Mesendoderm (in vitro differentiated cells): ENCODE results near the gene KIF3A.
A peak's percentile ranks its signal among the peaks of the same experiment; 100 is the strongest.

ENCODE experiments used
- DNase-seq: peaks from one replicate; pipeline ENCODE4 v3.0.0; 2013
- H2AK5ac ChIP-seq: 2 replicates; pipeline ENCODE4 v1.6.1; 2013; ENCODE audit warnings: low read length, inconsistent platforms
- H2BK120ac ChIP-seq: 2 replicates; pipeline ENCODE4 v1.6.1; 2013; ENCODE audit warnings: low read depth, mild to moderate bottlenecking, low read length, moderate library complexity, mixed read lengths
- H2BK15ac ChIP-seq: replicated peaks from 2 replicates; pipeline ENCODE4 v1.6.1; 2013; ENCODE audit warnings: low read depth, mild to moderate bottlenecking, moderate library complexity
- H2BK5ac ChIP-seq: 2 replicates; pipeline ENCODE4 v1.6.1; 2013; ENCODE audit warnings: low read length, inconsistent platforms
- H3K18ac ChIP-seq: 2 replicates; pipeline ENCODE4 v1.6.1; 2013; ENCODE audit warnings: mild to moderate bottlenecking, low read length, mixed read lengths
- H3K23ac ChIP-seq: one replicate; pipeline ENCODE4 v1.6.1; 2013; ENCODE audit warnings: low read length
- H3K27ac ChIP-seq: 2 replicates; pipeline ENCODE4 v1.5.1; 2013; ENCODE audit warnings: low read depth, mild to moderate bottlenecking, inconsistent platforms, low read length, moderate library complexity
- H3K27me3 ChIP-seq: 2 replicates; pipeline ENCODE4 v1.6.1; 2013; ENCODE audit warnings: low read length, control low read depth, mild to moderate bottlenecking, inconsistent platforms; ENCODE audit not compliant: insufficient read depth, poor library complexity
- H3K36me3 ChIP-seq: 2 replicates; pipeline ENCODE4 v1.6.1; 2013; ENCODE audit warnings: low read length, inconsistent platforms; ENCODE audit not compliant: control insufficient read depth, insufficient read depth
- H3K4ac ChIP-seq: one replicate; pipeline ENCODE4 v1.6.1; 2013; ENCODE audit warnings: low read depth, mild to moderate bottlenecking, low read length, moderate library complexity
- H3K4me1 ChIP-seq: 2 replicates; pipeline ENCODE4 v1.6.1; 2013; ENCODE audit warnings: low read depth, low read length, inconsistent platforms; ENCODE audit not compliant: control insufficient read depth
- H3K4me2 ChIP-seq: 2 replicates; pipeline ENCODE4 v1.6.1; 2013; ENCODE audit warnings: low read length
- H3K4me3 ChIP-seq: 2 replicates; pipeline ENCODE4 v1.5.1; 2013; ENCODE audit warnings: mild to moderate bottlenecking, low read length
- H3K56ac ChIP-seq: one replicate; pipeline ENCODE4 v1.6.1; 2013; ENCODE audit warnings: low read length
- H3K79me1 ChIP-seq: 2 replicates; pipeline ENCODE4 v1.6.1; 2013; ENCODE audit warnings: low read length, inconsistent platforms
- H3K79me2 ChIP-seq: 2 replicates; pipeline ENCODE4 v1.6.1; 2013; ENCODE audit warnings: mild to moderate bottlenecking, low read length; ENCODE audit not compliant: control insufficient read depth, insufficient read depth
- H3K9ac ChIP-seq: 2 replicates; pipeline ENCODE4 v1.6.1; 2013; ENCODE audit warnings: low read length, inconsistent platforms
- H4K5ac ChIP-seq: one replicate; pipeline ENCODE4 v1.6.1; 2013; ENCODE audit warnings: low read length
- H4K8ac ChIP-seq: one replicate; pipeline ENCODE4 v1.6.1; 2013; ENCODE audit warnings: low read depth, mild to moderate bottlenecking, control low read depth, low read length, moderate library complexity
- WGBS: extraction: QIAGEN DNeasy Blood & Tissue Kit; methylation state at CpG from one replicate; pipeline ENCODE4 v1.1.7; 2013; ENCODE audit warnings: low lambda C conversion rate, missing lambda C conversion rate; ENCODE audit not compliant: insufficient coverage; ENCODE audit errors: extremely low coverage; 5-methylcytosine and 5-hydroxymethylcytosine counted together

Gene KIF3A

DNA sequence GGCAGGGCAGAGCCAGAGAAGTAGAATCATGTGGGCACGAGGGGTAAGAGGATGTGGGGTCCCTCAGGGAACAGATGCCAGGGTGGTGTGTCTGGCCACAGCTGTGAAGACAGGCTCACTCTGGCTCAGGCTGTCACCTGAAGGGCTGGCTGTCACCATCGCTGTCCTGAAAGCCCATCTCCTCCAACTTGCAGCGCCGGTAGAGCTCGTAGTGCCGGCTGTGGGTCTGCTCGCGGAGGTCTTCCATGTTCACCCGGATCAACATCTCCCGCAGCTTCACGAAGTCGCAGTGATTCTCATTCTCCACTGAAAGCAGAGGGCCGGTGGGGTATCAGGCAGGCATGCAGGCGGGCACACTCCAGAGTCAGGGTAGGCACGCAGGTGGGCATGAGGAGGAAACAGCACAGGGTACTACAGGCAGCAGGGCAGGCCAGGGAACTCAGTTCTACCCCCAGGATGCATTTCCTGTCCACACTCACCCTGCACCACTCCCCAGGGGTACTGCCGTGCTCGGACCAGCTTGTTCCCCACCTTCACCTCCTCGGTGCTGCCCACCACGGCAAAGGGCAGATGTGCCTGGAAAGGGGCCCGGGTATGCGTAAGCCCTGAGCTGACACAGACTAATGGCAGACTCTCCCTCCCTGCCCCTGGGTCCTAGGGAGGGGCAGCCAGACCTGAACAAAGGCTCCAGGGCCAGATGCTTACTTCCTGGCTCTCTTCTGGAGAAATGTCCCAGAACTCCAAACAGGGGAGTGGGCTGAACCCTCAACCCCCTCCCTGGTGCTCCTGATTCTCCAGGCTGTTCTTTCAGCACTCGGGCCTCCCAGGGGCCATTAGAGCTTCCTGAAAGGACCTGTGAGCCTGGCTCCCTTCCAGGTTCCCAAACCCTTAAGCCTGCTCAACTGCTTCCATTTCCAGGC is 24.2 kb upstream of the KIF3A start:
- Histone ChIP-seq H3K79me1 (no peaks in the 10 kb centered on the region), H3K4me1 (no peaks in the 10 kb centered on the region), H3K56ac (no peak overlapping the region), H3K4ac (no peak overlapping the region), H2AK5ac (no peak overlapping the region), H2BK120ac (no peak overlapping the region), H4K5ac (no peak overlapping the region), H2BK5ac (no peak overlapping the region), H3K18ac (no peak overlapping the region), H3K4me2 (no peak overlapping the region), H3K36me3 (no peaks in the 10 kb centered on the region), H3K27me3 (no peaks in the 10 kb centered on the region), H2BK15ac (no peak overlapping the region), H3K79me2 (no peaks in the 10 kb centered on the region), H4K8ac (no peak overlapping the region), H3K4me3 (no peak overlapping the region), H3K27ac (no peak overlapping the region), H3K9ac (no peak overlapping the region), H3K23ac (no peak overlapping the region)
- no CpG with 5 or more reads among the region's 22 CpGs for WGBS
- DNase-seq, result no peak

GRCh38 chr5:132760601-132761317 is 23.4 kb upstream of the KIF3A start:
- Histone ChIP-seq H2AK5ac (no peak overlapping the region), H2BK5ac (no peak overlapping the region), H4K5ac (no peak overlapping the region), H3K36me3 (no peaks in the 10 kb centered on the region), H3K4me2 (no peak overlapping the region), H2BK120ac (no peak overlapping the region), H3K79me1 (no peaks in the 10 kb centered on the region), H2BK15ac (no peak overlapping the region), H3K79me2 (no peaks in the 10 kb centered on the region), H3K4ac (no peak overlapping the region), H3K18ac (no peak overlapping the region), H3K4me3 (no peak overlapping the region), H4K8ac (no peak overlapping the region), H3K27ac (no peak overlapping the region), H3K56ac (no peak overlapping the region), H3K4me1 (no peaks in the 10 kb centered on the region), H3K27me3 (no peaks in the 10 kb centered on the region), H3K9ac (no peak overlapping the region), H3K23ac (no peak overlapping the region)
- no CpG with 5 or more reads among the region's 21 CpGs for WGBS
- no peak for DNase-seq

DNA sequence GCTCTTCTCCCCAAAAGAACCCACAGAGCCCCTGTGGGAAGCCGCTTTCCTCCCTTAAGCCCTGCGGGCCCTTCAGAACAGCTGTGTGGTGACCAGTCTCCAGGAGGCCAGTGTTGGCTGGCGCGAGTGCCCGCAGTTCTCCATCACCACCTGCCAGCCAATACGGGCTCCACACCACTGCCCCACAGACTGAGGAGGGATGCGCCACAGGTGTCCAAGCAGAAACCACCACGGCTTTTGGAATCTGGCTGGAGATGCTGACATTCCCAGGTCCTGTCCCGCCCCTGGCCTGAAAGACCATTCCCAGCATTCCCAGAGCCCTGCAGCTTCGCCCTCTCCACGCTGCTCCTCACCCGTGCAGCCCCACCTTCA is 22.7 kb upstream of the KIF3A start:
- H3K18ac ChIP-seq, result no peak overlapping the region
- no peak overlapping the region for H4K5ac ChIP-seq
- no peak overlapping the region for H3K23ac ChIP-seq
- no CpG with 5 or more reads among the region's 12 CpGs for WGBS
- H3K4me1 ChIP-seq, result no peaks in the 10 kb centered on the region
- H3K79me2 ChIP-seq, result no peaks in the 10 kb centered on the region
- no peaks in the 10 kb centered on the region for H3K27me3 ChIP-seq
- H3K4me3 ChIP-seq, result no peak overlapping the region
- no peak overlapping the region for H2BK120ac ChIP-seq
- H2BK5ac ChIP-seq, result no peak overlapping the region
- H3K56ac ChIP-seq, result no peak overlapping the region
- no peak overlapping the region for H3K4me2 ChIP-seq
- H3K4ac ChIP-seq, result no peak overlapping the region
- H2BK15ac ChIP-seq, result no peak overlapping the region
- H4K8ac ChIP-seq, result no peak overlapping the region
- H3K9ac ChIP-seq, result no peak overlapping the region
- H2AK5ac ChIP-seq, result no peak overlapping the region
- H3K36me3 ChIP-seq, result no peaks in the 10 kb centered on the region
- H3K27ac ChIP-seq, result no peak overlapping the region
- no peak for DNase-seq
- no peaks in the 10 kb centered on the region for H3K79me1 ChIP-seq

DNA sequence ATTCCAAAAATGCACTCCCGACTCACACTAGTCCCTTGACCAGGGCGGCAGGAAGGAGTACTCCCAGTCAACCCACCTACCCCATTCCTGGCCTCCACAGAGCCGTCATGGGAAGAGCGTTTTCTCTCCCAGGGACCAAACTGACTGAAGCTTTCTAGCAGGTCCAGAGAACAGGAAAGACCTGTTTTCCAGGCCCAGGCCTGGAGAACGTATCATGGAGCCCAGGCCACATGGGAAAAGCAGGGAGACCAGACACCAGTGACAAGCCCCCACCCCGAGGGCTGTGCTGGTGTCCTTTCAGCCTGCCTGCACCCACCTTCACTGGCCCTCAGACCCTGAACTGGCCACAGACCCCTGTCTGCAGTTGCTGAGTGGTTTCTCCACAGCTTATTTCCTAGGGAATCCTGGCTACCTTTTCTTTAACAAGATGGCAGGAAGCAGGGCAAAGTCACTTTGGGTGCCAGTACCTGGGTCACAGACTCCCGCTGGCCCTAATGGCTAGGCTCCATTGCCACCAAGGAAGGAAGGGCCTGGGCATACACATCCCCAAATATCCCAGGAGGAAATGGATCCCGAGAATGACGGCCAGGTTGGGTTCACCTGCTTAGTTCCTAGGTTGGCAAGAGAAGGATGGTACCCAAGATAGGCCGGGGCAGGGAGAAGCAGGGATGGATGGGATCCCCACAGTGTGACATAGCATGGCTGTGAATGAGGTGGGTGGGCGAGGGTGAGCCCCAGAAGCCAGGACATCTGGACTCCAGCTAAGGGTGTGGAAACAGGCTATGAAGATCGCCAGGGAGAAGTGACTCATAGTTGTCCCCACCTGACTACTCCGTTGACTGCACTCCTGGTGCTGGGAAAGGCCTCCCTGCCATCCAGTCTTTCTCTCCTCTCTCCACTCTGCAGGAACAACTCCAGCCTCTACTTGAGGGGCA is 22.0 kb upstream of the KIF3A start:
- no peaks in the 10 kb centered on the region for H3K4me1 ChIP-seq
- H3K4me2 ChIP-seq, result no peak overlapping the region
- H3K27me3 ChIP-seq, result no peaks in the 10 kb centered on the region
- no peak overlapping the region for H3K4ac ChIP-seq
- no peak overlapping the region for H3K4me3 ChIP-seq
- peak; percentile 25 for DNase-seq
- H2BK15ac ChIP-seq, result no peak overlapping the region
- H2AK5ac ChIP-seq, result no peak overlapping the region
- no peak overlapping the region for H3K23ac ChIP-seq
- H3K36me3 ChIP-seq, result no peaks in the 10 kb centered on the region
- H4K5ac ChIP-seq, result no peak overlapping the region
- H3K56ac ChIP-seq, result no peak overlapping the region
- H4K8ac ChIP-seq, result no peak overlapping the region
- no peak overlapping the region for H2BK5ac ChIP-seq
- H3K79me1 ChIP-seq, result no peaks in the 10 kb centered on the region
- no peak overlapping the region for H3K18ac ChIP-seq
- H2BK120ac ChIP-seq, result no peak overlapping the region
- no peak overlapping the region for H3K9ac ChIP-seq
- no peak overlapping the region for H3K27ac ChIP-seq
- no CpG with 5 or more reads among the region's 13 CpGs for WGBS
- H3K79me2 ChIP-seq, result no peaks in the 10 kb centered on the region

- H3K4me2 ChIP-seq, result no peak overlapping the region
- no peak for DNase-seq
- H4K8ac ChIP-seq, result no peak overlapping the region
- H4K5ac ChIP-seq, result no peak overlapping the region
- no peaks in the 10 kb centered on the region for H3K79me2 ChIP-seq
- H3K27me3 ChIP-seq, result no peaks in the 10 kb centered on the region
- H3K23ac ChIP-seq, result no peak overlapping the region
- no peak overlapping the region for H3K18ac ChIP-seq
- H3K4ac ChIP-seq, result no peak overlapping the region
- WGBS, result no CpG with 5 or more reads among the region's 13 CpGs
- no peak overlapping the region for H2AK5ac ChIP-seq
- H3K36me3 ChIP-seq, result no peaks in the 10 kb centered on the region
- H2BK5ac ChIP-seq, result no peak overlapping the region
- H3K79me1 ChIP-seq, result no peaks in the 10 kb centered on the region
- H3K4me3 ChIP-seq, result no peak overlapping the region
- no peak overlapping the region for H2BK120ac ChIP-seq
- H2BK15ac ChIP-seq, result no peak overlapping the region
- H3K9ac ChIP-seq, result no peak overlapping the region
- H3K56ac ChIP-seq, result no peak overlapping the region
- H3K4me1 ChIP-seq, result no peaks in the 10 kb centered on the region
- H3K27ac ChIP-seq, result no peak overlapping the region
These were observed 21.1 kb upstream of the KIF3A start for GRCh38 chr5:132758451-132758850.
